GM12891 (cell line): ENCODE results near the gene PRC1.
A peak's percentile ranks its signal among the peaks of the same experiment; 100 is the strongest.

Experiments
- POLR2A ChIP-seq: IDR thresholded peaks from 2 replicates; pipeline ENCODE4 v1.6.1; 2011; ENCODE audit warnings: low read depth, low read length, control low read depth
- POLR2AphosphoS5 ChIP-seq: IDR thresholded peaks from 2 replicates; pipeline ENCODE4 v1.6.1; 2011; ENCODE audit warnings: low read depth, low read length, control low read depth
- POU2F2 ChIP-seq: IDR thresholded peaks from 2 replicates; pipeline ENCODE4 v1.6.1; 2011; ENCODE audit warnings: low read depth, mild to moderate bottlenecking, control low read depth, low read length, moderate library complexity
- TAF1 ChIP-seq: IDR thresholded peaks from 2 replicates; pipeline ENCODE4 v1.6.1; 2011; ENCODE audit warnings: low read depth, low read length, control low read depth

DNA sequence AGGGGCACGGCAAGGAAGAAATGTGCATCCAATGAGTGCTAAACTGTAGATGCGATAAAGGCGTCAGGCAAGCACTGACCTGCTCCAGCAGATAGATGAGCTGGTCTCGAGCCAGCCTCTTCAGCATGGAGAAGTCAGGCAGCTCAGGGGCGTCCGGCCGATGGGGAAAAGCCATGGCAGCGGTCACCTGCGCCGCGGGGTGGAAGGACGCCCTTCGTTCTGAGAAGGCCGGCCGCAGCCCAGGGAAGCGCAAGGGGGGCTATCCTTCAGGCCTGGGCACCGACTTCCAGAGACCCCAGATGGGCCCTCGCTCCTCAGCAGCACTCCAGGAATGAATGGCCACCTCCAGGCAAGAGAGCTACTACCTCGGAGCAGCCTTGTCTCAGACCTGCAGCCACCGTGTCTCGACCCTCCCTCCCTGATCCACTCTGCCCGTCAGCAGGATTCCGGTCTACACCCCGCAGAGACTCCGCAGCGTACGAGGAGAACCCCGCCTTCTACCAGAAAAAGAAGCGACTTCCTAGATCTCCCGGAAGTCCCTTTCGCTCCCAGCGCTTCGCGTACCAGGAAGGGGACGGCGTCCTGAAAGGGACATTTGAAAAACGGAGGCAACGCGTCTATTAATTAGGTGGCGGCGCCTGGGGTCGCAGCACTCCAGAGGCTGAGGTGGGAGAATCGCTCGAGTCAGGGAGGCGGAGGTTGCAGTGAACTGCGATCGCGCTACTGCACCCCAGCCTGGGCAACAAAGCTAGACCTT, 27.9 kb upstream of the PRC1 start, which contains the start of gene VPS33B:
- TF ChIP-seq POLR2AphosphoS5 (peak; percentile 62), POLR2A (peak; percentile 70), TAF1 (peak; percentile 66; the same call in 1 of the 2 replicates), POU2F2 (no peak; the same call in 1 of the 2 replicates)
